Upper lobe of left lung (tissue), 4 donors: ENCODE results near the gene ITPA.

ENCODE experiments used
- POLR2A ChIP-seq, 4 donors: fragments of 450-650 bp; IDR thresholded peaks; one replicate each; pipeline ENCODE4 v1.5.1; 2016 to 2017; ENCODE audit warnings: antibody characterized with exemption in 4 of 4, mild to moderate bottlenecking in 2 of 4
- POLR2AphosphoS5 ChIP-seq, 2 donors: sonication (generic); formaldehyde crosslinking; IDR thresholded peaks; one replicate each; pipeline ENCODE4 v1.5.1; 2017; ENCODE audit warnings: antibody characterized with exemption in 2 of 2
- TF ChIP-seq, protein P1 (sequence below), 6 experiments: fragments of 450-650 bp in 4 of 6; fragments of 200-600 bp in 2 of 6; sonication (generic) in 2 of 6; IDR thresholded peaks; one replicate each; pipeline ENCODE4 v1.5.1; 2016 to 2019; ENCODE audit warnings: antibody characterized with exemption in 6 of 6

DNA sequence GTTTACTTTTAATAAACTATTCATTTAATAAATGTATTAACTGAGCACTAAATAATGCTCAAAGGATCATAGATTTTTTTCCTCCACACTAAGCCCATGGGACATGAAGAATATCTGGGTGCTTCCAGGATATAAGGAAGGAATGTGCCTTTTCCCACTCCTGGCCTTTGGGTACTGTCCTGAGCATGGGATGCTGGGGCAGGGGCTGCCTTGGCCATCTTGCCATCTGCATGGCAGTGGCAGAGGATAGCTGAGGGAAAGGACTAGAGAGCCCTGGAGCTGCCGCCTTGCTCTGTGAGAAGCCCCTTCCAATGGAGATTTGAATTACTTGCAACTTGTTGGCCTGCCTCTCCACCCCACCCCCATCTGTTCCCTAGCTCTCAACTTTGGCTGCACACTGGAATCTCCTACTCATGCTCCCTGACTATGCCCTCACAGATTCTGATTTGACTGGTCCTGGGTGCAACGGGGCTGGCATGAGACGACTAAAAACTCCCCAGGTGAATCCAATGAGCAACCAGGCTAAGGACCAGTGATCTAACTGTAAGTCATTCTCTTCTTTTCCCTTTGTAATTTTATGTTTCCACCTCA, 20.4 kb upstream of the ITPA start:
- no peak for TF ChIP-seq POLR2A (IDR thresholded peaks at IDR 0.05)
- TF ChIP-seq, protein P1, sequence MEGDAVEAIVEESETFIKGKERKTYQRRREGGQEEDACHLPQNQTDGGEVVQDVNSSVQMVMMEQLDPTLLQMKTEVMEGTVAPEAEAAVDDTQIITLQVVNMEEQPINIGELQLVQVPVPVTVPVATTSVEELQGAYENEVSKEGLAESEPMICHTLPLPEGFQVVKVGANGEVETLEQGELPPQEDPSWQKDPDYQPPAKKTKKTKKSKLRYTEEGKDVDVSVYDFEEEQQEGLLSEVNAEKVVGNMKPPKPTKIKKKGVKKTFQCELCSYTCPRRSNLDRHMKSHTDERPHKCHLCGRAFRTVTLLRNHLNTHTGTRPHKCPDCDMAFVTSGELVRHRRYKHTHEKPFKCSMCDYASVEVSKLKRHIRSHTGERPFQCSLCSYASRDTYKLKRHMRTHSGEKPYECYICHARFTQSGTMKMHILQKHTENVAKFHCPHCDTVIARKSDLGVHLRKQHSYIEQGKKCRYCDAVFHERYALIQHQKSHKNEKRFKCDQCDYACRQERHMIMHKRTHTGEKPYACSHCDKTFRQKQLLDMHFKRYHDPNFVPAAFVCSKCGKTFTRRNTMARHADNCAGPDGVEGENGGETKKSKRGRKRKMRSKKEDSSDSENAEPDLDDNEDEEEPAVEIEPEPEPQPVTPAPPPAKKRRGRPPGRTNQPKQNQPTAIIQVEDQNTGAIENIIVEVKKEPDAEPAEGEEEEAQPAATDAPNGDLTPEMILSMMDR (IDR thresholded peaks at IDR 0.05), result no peak
- no peak for TF ChIP-seq POLR2AphosphoS5 (IDR thresholded peaks at IDR 0.05)
